Measurements from ENCODE around the gene SGK1. TPM values are rescaled to one million over a fixed set of nuclear protein-coding genes. Genes with fewer than 3 reads are reported as not detected.

Gene SGK1
- total RNA-seq, 4 donors from 2014 or later: 46.2 to 1,239 (median 876) TPM

DNA sequence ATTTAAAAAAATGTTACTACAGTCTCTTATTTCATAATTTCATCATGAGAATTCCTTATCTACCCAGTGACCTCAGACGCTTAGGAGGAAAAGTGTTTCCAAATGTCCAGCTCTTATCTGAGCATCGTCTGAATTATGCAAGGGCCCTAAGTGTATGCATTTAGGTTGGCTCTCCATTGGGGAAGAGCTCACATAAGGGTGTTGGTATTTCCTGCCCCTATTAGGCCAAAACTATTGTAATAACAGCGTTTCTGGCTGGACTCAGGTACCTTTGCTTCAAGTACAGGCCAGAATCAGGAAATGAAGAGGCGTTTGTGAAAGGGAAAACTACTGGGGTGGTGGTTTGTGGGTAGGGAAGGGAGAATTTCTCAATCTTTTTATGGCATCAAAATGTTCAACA, 40.4 kb upstream of the SGK1 start:
- no peak for DNase-seq
- 77 to 79% methylated on average over 2 to 4 of the region's 4 CpGs for WGBS, 2 donors (ENCODE audit: low coverage in 1 of 2)
- intact Hi-C loops (cut with DNase I; ENCODE audit: low total_unique reads) (no loop called here), in situ Hi-C loops (cut with MboI; ENCODE audit: low pct_ligation_motif_present in 1 of 4, low pct_unique_long_range_greater_than_20kb in 1 of 4, low sequenced_read_pairs in 3 of 4) (no loop called here)
- H3K36me3 ChIP-seq: no peaks in the 10 kb centered on the region
- no peaks in the 10 kb centered on the region for H3K27me3 ChIP-seq
- TF ChIP-seq POLR2AphosphoS5 (IDR thresholded peaks at IDR 0.05): no peak
- H3K4me1 ChIP-seq: no peaks in the 10 kb centered on the region
- no peaks in the 10 kb centered on the region for H3K9me3 ChIP-seq
- H3K27ac ChIP-seq: no peak overlapping the region
- no peak overlapping the region for H3K4me3 ChIP-seq

- H3K9me3 ChIP-seq: no peaks in the 10 kb centered on the region
- H3K4me1 ChIP-seq: no peaks in the 10 kb centered on the region
- H3K27ac ChIP-seq: no peak overlapping the region
- 53 to 76% methylated on average over 2 of the region's 2 CpGs for WGBS, 2 donors (ENCODE audit: low coverage in 1 of 2)
- no peaks in the 10 kb centered on the region for H3K27me3 ChIP-seq
- in situ Hi-C loops (cut with MboI; ENCODE audit: low pct_ligation_motif_present in 1 of 4, low pct_unique_long_range_greater_than_20kb in 1 of 4, low sequenced_read_pairs in 3 of 4) (no loop called here), intact Hi-C loops (cut with DNase I; ENCODE audit: low total_unique reads) (no loop called here)
- TF ChIP-seq, protein P1, sequence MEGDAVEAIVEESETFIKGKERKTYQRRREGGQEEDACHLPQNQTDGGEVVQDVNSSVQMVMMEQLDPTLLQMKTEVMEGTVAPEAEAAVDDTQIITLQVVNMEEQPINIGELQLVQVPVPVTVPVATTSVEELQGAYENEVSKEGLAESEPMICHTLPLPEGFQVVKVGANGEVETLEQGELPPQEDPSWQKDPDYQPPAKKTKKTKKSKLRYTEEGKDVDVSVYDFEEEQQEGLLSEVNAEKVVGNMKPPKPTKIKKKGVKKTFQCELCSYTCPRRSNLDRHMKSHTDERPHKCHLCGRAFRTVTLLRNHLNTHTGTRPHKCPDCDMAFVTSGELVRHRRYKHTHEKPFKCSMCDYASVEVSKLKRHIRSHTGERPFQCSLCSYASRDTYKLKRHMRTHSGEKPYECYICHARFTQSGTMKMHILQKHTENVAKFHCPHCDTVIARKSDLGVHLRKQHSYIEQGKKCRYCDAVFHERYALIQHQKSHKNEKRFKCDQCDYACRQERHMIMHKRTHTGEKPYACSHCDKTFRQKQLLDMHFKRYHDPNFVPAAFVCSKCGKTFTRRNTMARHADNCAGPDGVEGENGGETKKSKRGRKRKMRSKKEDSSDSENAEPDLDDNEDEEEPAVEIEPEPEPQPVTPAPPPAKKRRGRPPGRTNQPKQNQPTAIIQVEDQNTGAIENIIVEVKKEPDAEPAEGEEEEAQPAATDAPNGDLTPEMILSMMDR (IDR thresholded peaks at IDR 0.05): no peak
- TF ChIP-seq POLR2AphosphoS5 (IDR thresholded peaks at IDR 0.05) (no peak), POLR2A (IDR thresholded peaks at IDR 0.05) (no peak), EP300 (IDR thresholded peaks at IDR 0.05; ENCODE audit: low read depth) (no peak)
- DNase-seq: no peak
- no peaks in the 10 kb centered on the region for H3K36me3 ChIP-seq
- no peak overlapping the region for H3K4me3 ChIP-seq
Observed at GRCh38 chr6:134357022-134357487, 39.1 kb upstream of the SGK1 start.

DNA sequence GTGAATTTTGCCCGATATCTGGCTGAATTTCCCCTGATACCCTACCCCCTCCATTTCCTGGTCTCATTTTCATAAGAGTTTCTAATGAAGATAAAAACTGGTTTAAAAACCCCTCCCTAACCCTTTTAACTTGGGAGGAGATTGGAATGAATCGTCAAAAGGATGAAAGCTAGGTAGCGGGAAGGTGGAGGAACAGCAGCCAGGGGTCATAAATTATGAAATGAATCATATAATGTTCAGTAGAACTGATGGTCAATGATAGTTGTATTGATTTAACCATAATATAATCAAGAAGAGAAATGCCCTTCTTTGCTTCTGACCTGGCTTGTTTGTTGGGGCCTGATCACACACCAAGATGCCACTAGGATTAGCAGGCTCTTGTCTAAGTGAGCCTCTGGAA, 38.5 kb upstream of the SGK1 start:
- Histone ChIP-seq H3K36me3 (no peaks in the 10 kb centered on the region), H3K27ac (no peak overlapping the region), H3K27me3 (no peaks in the 10 kb centered on the region), H3K4me3 (no peak overlapping the region), H3K4me1 (no peaks in the 10 kb centered on the region), H3K9me3 (no peaks in the 10 kb centered on the region)
- DNase-seq: no peak
- TF ChIP-seq POLR2A (IDR thresholded peaks at IDR 0.05): no peak
- intact Hi-C loops (cut with DNase I; ENCODE audit: low total_unique reads): no loop called here
- in situ Hi-C loops (cut with MboI; ENCODE audit: low pct_ligation_motif_present in 1 of 4, low pct_unique_long_range_greater_than_20kb in 1 of 4, low sequenced_read_pairs in 3 of 4): no loop called here
- WGBS, 2 donors (ENCODE audit: low coverage in 1 of 2): 92 to 94% methylated on average over 3 of the region's 3 CpGs

GRCh38 chr6:134352786-134353480, 35.0 kb upstream of the SGK1 start:
- DNase-seq: no peak
- in situ Hi-C loops (cut with MboI; ENCODE audit: low pct_ligation_motif_present in 1 of 4, low pct_unique_long_range_greater_than_20kb in 1 of 4, low sequenced_read_pairs in 3 of 4) (no loop called here), intact Hi-C loops (cut with DNase I; ENCODE audit: low total_unique reads) (no loop called here)
- no peak overlapping the region for H3K4me3 ChIP-seq
- H3K27ac ChIP-seq: no peak overlapping the region
- TF ChIP-seq, protein P1 (IDR thresholded peaks at IDR 0.05): no peak
- TF ChIP-seq EP300 (IDR thresholded peaks at IDR 0.05; ENCODE audit: low read depth) (no peak), POLR2A (IDR thresholded peaks at IDR 0.05) (no peak), POLR2AphosphoS5 (IDR thresholded peaks at IDR 0.05) (no peak)
- no peaks in the 10 kb centered on the region for H3K27me3 ChIP-seq
- 65 to 70% methylated on average over 3 to 4 of the region's 4 CpGs for WGBS, 2 donors (ENCODE audit: low coverage in 1 of 2)
- H3K4me1 ChIP-seq: no peaks in the 10 kb centered on the region
- H3K9me3 ChIP-seq: no peaks in the 10 kb centered on the region
- no peaks in the 10 kb centered on the region for H3K36me3 ChIP-seq

DNA sequence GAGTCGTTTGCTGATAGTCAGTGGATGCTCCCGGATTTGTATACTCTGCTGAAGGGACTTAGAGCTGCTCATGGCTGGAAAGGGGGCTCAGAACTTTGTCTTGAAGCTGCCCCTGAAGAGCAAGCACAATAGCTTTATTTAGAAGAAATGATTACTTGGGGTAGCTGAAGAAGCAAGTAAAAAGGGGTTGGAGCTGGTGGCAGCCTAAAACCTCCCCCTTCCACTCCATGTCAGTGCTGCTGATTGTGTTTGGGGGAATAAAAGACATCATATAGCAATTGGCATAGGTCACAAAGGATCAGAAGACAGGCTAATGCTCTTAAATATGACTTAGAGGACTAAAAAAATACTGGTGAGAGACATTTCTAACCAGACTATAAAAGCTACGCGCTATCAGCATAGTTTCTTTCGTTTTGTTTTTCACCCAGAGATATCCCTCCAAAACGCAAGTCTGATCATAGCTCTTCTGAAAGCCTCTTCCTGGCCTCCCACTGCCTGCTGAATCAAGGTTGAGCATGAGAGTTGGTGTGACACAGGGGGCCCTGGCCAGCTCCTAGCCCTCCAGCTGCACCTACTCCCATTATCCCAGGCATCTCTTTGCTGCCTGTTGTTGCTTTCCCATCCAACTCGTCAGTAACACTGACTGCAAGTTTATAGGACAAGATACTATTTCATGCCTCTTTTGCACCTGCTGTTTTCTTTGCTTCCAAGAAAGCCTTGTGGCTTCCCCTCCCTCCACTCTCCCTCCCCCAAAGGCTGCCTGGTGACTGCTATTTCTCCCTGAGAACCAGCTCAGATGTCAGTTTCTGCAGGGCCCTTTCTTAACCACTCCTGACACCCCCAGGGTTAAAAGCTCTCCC, 33.9 kb upstream of the SGK1 start:
- no peaks in the 10 kb centered on the region for H3K4me1 ChIP-seq
- H3K4me3 ChIP-seq: no peak overlapping the region
- no peaks in the 10 kb centered on the region for H3K27me3 ChIP-seq
- no peaks in the 10 kb centered on the region for H3K9me3 ChIP-seq
- no peak overlapping the region for H3K27ac ChIP-seq
- DNase-seq: no peak
- in situ Hi-C loops (cut with MboI; ENCODE audit: low pct_ligation_motif_present in 1 of 4, low pct_unique_long_range_greater_than_20kb in 1 of 4, low sequenced_read_pairs in 3 of 4) (no loop called here), intact Hi-C loops (cut with DNase I; ENCODE audit: low total_unique reads) (no loop called here)
- TF ChIP-seq EP300 (IDR thresholded peaks at IDR 0.05; ENCODE audit: low read depth): no peak
- TF ChIP-seq POLR2A (IDR thresholded peaks at IDR 0.05): no peak
- TF ChIP-seq POLR2AphosphoS5 (IDR thresholded peaks at IDR 0.05): no peak
- TF ChIP-seq, protein P1 (IDR thresholded peaks at IDR 0.05): no peak
- 77 to 83% methylated on average over 5 to 7 of the region's 7 CpGs for WGBS, 2 donors (ENCODE audit: low coverage in 1 of 2)
- no peaks in the 10 kb centered on the region for H3K36me3 ChIP-seq
